GM23248 (cell line): Measurements from ENCODE around the gene TBRG4.

Experiments used
- EZH2 ChIP-seq: fragments of 200-600 bp; sonication (generic); IDR thresholded peaks from 2 replicates; pipeline ENCODE4 v1.6.1; 2018; ENCODE audit warnings: antibody characterized with exemption, mild to moderate bottlenecking; ENCODE audit not compliant: insufficient read depth, poor library complexity, severe bottlenecking
- EZH2phosphoT487 ChIP-seq: fragments of 200-600 bp; sonication (generic); IDR thresholded peaks from 2 replicates; pipeline ENCODE4 v1.6.1; 2018; ENCODE audit warnings: antibody characterized with exemption, moderate library complexity, mild to moderate bottlenecking, low read depth; ENCODE audit not compliant: insufficient read depth

DNA sequence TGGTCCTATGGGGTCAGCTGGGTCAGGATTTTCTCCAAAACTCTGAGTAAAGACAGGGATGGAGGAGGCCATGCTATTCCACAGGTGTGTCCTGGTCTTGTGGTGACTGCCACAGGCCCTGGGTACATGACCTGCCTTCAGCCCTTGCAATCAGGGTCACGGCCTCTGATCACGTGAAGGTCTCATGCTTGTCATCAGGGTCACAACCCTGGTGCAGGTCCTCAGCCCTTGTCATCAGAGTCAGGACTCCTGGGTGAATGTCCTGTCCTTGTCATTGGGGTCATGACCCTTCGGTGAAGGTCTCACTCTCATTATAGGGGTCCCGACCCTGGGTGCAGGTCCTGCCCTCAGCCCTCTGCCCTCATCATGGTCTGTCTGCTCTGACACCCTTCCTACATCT is 21.9 kb upstream of the TBRG4 start:
- no peak for TF ChIP-seq EZH2
- no peak for TF ChIP-seq EZH2phosphoT487
